Renal pelvis (tissue), 4 donors: ENCODE measurements around the gene ACTL7A. TPM values are rescaled to one million over a fixed set of nuclear protein-coding genes. Genes with fewer than 3 reads are reported as not detected.
"Not testable (repeated sequence)": the region's sequence is repeated elsewhere in the genome, so short reads cannot be mapped to it uniquely, and the experiment has no call there.

ENCODE experiments used
- DNase-seq: peaks from one replicate; pipeline ENCODE4 v3.0.0-alpha.2; 2013
- polyA plus RNA-seq, 3 donors: library from polyadenylated mRNA; unstranded; fragments of 120-200 nt; gene quantifications; one replicate each; pipeline ENCODE4 v1.2.1, GENCODE V29; 2013; ENCODE audit not compliant: insufficient read length in 3 of 3

ACTL7A gene
- polyA plus RNA-seq, 3 donors, result not detected

DNA sequence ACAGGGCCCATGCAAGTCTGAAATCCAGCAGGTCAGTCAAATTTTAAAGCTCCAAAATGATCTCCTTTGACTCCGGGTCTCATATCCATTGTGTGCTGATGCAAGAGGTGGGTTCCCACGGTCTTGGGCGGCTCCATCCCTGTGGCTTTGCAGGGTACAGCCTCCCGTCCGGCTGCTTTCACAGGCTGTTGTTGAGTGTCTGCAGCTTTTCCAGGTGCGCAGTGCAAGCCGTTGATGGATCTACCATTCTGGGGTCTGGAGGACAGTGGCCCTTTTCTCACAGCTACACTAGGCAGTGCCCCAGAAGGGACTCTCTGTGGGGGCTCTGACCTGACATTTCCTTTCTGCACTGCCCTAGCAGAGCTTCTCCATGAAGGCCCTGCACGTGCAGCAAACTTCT is 13.8 kb upstream of the ACTL7A start:
- not testable (repeated sequence) for DNase-seq

DNA sequence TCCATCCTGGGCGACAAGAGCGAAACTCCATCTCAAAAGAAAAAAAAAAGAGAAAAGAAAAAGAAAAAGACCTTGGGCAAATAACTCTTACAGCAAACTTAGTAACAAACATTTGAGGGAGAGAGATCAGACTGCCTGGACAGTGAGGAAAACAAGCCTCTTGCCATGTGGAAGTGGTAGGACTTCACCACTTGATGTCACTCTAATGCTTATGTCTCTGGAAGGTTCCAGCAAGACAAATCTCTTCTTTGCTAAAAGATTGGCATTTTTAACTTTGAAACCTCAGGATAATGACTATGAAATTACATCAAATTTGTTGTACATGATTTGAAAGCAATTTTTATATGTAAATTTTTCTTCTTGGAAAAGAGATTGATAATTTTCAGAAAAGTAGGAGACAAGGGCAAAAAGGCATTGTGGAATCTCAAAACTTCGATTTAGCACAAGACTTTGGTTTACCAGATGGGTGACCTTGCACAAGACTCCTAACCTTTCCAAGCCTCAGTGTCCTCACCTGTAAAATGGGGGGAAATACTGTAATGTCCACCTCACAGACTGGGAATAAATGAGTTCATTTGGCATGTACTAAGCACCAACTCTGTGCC is 11.7 kb upstream of the ACTL7A start:
- no peak for DNase-seq

DNA sequence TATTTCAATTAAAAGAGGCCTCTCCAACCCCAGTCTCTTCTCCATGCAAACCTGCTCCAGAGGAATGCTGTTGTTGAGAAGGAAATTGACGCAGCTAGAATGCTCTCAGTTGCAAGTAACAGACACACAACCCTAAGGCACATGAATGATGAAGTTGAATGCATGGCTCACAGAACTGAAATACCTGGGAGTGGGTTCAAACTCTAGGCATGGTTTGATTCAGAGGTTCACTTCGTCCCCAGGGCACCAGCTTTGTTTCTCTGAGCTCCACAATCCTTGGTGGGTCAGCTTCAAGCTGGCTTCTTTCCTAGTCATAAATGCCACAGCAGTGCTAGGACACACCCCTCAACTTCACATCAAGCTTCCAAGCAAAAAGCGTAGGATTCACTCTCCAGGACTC is 10.9 kb upstream of the ACTL7A start:
- no peak for DNase-seq

DNA sequence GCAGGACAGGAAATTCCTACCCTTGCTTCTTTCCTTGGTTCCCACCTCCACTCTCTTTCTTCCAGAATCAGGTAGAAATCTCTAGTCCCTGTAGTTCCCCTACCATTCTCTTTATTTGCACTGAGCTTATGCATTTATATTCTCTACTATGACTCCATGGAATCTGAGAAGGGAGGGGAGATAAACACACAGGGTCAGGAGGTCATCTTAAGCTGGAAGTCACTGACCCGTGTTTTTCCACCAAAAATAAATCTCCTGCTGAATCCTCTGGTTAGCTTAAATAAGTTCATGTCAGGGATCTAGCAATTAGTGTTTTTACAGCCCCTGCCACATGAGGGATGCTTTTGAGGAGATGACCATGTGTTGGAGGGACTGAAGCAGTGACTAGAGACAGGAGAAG is 10.0 kb upstream of the ACTL7A start:
- peak; percentile 24 for DNase-seq

DNA sequence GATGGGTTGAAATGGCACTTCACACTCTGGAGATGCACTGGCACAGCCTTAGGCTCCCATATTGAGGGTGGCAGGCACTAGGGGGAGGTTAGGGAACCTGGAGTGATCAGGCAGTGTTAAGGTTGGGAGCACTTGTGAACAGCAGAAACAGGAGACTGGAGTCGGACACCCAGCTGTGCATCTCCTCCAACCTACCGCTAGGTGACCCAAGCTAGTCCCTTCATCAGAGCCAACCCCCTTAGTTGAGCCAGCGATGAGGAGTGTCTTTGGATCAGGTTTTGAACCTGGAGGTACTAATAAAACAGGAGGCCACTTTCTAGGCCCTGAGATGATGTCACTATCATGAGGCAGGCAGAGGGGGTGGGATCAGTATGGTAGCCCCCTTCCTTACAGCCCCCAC is 8.0 kb upstream of the ACTL7A start:
- DNase-seq, result no peak

DNA sequence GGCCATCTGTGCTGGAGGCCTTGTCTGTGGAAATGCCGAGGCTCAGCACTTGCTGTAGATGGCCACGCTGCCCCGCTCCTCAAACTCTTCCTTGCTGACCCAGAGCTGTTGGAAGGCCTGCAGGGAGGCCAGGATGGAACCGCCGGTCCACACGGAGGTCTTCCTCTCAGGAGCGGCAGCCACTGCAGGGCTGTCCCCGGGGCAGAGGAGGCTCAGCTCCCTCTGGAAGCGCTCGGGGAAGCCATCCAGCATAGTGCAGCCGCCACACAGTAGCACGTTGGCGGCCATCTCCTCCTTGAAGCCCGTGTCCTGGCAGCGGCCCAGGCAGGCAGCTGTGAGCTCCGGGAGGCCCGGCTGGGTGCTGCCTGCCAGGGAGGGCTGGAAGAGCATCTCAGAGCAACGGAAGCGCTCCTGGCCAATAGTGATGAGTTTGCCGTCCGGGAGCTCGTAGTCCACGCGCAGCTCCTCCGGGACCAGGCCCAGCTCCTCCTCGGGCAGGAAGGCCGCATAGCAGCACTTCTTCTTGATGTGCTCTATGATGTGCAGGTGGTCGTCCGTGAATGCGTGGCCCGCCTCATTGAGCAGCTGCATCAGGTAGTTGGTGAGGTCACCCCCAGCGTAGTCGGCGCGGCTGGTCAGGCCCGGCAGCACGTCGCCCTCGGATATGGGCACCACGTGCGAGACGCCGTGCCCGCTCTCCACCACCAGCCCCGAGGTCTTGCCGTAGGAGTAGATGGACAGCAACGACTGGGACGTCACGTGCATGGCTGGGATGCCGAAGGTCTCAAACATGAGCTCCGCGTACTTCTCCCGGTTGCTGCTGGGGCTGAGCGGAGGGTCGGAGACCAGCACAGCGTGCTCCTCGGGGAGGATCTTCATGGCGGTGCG is 7.2 kb upstream of the ACTL7A start:
- no peak for DNase-seq

DNA sequence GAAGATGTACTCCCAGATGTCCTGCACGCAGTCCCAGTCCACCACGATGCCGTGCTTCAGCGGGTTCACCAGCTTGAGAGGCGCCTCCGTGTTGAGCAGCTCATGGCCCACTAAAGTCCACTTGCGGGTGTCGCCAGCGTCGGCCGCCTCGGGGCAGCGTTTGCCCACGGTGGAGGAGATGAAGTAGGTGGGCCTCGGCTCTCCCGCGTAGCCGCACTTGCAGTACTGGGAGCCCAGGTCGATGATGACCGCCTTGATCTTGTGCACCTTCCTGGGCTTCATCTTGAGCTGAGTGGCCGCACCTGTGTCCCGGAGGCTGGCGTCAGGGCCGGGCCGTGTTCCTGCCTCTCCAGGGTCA is 6.6 kb upstream of the ACTL7A start:
- DNase-seq, result no peak

DNA sequence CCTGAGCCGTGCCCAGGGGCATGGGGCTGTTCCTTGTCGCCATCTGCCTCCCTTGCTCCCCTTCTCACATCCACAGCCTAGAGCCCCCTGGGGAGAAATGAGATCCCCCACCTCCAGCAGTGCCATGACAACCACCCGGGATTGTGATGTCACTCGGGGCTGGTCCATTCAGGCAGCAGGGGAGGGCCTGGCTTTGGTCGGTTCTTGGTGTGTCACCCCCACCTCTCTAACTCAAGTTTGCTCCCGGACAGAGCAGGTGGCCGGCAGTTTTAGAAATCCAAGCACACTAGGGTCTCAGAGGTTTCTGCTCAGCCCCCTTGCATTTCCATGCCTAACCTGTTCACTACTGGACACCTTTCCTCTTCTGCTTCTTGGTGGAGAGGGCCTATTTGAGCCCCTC is 6.2 kb upstream of the ACTL7A start, which contains the start of gene ACTL7B:
Gene ACTL7B, minus strand, starts transcription at position 99 of the 400 bp plus-strand sequence. Its CDS starts 56 bp downstream, at position 43.
- no peak for DNase-seq

DNA sequence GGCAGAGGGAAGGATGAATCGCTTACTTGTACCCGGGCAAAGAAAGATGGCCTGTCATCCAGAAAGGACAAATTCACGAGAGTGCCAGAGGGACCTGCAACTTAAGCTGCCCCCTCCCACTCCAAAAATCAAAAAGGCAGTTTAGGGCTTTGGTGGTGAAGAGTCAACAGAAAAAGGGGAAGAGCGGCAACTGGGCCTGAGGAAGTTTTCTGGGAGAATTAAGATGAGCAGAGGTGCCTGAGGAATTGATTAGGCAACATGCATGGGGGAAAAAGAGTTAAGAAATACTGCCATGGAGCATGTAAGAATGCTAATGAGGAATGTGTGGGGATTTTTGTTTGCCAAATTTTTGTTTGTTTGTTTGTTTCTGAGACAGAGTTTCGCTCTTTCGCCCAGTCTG is 4.5 kb upstream of the ACTL7A start:
- no peak for DNase-seq

DNA sequence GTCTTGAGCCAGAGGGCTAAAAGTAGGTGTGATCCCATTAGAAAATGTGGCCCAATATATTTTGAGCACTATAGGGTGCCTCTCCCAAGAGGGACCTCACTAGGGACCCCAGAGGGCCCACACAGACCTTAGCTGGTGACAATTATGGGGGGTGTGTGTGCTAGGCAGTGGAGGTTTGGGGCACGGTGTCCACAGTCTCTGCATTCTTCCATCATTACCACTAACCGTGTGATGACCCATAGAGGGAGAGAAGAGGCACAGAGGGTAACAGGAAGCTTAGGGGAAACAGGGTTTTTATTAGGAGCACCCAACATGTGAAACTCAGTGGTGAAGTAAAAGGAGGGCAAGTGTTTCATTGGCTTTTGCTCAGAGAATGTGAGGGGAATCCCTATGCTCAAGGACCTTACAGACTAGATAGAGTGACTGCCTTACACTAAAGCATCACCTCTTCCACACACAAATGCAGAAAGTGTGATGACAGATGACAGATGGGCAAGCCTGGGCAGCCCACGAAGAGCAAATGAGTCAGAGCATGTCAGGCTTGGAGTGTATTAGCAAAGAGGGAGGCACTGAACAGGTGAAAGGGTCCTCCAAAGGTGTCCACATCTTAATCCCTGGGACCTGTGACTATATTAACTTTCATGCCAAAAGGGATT is 2.5 kb upstream of the ACTL7A start:
- no peak for DNase-seq

DNA sequence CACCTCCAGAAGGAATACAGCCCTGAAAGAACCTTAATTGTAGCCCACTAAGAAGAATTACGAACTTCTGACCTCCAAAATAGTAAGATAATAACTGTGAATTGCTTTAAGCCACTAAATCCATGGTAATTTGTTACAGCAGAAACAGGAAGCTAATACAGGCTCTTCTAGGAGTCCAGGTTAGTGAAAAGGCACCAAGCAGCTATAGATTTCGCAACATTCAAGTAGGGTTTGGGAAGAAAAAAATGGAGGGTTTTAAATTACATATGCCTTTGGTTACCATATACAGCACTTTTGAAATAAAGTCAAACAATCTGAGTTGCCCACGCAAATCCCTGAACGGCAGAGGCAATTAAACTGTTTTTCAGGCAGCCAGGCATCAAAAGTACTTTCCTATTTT is 1.7 kb upstream of the ACTL7A start:
- DNase-seq, result no peak

DNA sequence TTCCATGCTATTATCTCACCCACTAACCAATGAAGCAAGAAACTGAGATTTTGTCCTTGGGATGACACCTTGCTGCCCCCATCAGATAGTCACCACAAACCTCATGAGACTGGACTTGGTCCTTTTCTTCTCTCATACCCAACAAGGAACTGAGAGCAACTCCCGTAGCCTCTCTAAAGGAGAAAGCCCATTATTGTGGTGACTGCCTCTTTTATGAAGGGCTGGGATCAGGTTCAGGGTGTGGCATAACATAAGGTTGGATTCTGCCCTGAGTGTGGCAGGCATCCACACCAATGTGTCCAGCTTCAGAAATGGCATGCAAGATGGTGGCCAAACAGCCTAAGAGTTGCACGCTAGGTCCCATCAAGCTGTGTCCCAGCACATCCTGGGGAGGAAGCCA is 1.3 kb upstream of the ACTL7A start:
- no peak for DNase-seq

DNA sequence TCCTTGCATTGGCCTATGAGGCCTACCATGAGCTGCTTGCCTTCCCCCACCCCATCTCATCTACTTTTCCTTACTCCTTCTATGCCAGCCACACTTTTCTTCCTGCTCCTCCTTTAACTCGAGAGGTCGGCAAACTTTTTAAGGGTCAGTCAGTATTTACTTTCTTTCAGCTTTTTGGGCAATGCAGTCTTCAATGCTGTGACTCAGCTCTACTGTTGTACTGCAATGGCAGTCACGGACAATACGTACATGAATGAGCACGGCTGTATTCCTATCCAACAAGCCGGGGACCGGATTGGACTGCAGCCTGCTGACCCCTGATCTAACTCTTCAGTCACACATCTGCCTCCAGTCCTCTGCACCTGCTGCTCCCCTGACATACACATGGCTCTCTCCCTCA is 602 bp upstream of the ACTL7A start:
- no peak for DNase-seq

DNA sequence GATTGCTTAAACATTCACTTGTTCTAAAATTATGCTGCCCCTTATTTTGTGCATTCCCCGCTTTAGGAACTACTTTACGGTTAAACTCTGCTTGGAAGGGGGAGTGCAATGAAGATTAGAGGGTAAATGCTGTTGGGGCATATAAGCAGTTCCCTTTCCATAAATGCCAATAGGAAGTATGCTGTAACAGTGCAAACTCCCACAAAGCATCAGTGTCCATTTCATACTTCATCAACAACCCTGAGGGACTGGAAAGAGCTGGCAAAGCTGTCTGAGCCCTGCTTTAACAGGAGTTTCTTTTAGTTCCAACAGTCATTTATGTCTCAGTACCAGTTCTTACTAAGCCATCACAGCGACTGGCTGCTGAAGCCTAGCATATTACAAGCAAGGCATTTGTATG is 1.8 kb downstream of the ACTL7A start:
- no peak for DNase-seq

DNA sequence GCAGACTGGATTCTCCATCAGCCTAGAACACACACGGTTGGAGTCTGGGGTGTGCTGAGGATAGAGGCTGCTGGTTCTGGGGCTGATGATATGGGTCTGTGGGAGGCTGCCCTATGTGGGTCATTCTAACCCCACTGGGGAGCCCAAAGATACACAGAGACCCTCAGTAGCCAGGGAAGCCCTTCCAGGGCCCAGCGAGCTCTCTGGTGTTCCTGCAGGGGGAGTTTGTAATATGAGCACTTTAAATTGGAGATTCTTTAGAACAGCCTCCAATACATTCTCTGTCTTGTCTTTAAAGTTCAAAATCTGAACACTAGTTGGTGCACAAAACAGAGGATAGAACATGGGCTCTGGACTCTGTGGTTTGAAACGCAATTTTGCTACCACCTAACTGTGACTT is 2.4 kb downstream of the ACTL7A start:
- no peak for DNase-seq

DNA sequence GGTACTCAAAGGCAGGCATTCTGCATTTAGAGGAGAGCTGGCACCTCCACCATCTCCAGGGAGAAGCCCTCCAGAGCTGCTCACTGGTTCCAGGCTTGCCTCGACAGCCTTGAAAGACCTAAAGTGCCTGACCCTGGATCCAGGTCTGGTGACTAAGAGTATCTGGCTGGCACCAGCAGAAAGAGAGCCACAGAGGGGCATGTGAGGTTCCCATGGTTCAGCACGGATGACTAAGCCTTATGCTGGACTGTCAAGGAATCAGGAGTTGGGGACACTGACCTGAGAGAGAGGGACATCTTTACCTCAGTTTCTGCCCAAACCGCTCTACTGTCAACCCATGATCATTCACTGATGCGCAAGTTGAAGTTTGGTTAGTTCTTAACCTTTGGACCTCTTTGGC is 3.0 kb downstream of the ACTL7A start:
- DNase-seq, result no peak

DNA sequence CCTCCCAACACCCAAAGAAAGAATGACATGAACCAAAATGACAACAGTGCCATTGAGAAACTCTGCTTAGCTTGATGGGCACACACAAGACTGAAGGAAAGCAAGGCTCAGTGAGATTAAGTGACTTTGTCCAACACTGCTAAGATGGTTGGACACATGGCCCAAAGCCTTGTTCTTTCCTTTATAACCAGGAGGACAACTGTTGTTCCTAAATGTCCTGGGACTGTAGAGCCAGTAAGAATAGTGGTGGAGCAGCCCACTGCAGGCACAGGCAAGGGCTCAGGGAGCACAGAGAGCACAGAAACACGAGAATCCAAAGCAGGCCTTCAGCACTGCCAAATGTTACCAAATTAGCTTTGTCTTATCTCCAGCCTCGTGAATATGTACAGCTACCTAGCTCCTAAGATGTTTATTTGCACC is 3.9 kb downstream of the ACTL7A start:
- DNase-seq, result no peak

DNA sequence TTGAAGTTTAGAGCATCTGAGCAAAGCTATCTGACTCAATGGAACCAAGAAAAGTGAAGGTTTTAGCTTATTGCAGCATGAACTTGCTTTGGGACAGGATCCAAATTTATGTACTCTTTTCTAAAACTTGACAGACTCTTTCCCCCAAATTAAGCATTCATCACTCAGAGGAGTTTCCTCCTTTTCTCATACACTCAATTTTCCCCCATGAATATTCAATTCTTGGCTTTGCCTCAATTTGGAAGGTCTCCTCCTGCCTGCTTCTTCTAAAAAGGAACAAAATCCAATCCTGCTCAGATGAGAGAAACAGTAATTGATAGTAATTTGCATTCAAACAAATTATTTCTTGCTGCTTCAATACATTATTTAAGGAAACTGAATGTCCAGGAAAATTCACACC is 5.0 kb downstream of the ACTL7A start:
- no peak for DNase-seq

DNA sequence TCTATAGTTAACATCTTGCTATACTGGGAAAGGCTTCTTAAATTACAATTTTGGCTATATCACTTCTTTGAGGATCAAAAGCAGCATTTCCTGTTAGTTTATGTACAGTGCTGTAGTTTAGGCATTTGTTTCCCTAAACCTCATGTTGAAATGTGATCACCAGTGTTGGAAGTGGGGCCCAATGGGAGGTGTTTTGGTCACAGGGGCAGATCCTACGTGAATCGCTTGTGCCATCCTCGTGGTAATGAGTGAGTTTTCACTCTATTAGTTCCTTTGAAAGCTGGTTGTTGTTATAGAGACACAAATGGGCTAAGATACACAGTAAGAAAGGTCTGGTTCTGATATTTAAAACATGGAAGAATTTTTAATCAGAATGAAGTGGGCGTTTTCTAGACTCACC is 5.8 kb downstream of the ACTL7A start:
- no peak for DNase-seq

DNA sequence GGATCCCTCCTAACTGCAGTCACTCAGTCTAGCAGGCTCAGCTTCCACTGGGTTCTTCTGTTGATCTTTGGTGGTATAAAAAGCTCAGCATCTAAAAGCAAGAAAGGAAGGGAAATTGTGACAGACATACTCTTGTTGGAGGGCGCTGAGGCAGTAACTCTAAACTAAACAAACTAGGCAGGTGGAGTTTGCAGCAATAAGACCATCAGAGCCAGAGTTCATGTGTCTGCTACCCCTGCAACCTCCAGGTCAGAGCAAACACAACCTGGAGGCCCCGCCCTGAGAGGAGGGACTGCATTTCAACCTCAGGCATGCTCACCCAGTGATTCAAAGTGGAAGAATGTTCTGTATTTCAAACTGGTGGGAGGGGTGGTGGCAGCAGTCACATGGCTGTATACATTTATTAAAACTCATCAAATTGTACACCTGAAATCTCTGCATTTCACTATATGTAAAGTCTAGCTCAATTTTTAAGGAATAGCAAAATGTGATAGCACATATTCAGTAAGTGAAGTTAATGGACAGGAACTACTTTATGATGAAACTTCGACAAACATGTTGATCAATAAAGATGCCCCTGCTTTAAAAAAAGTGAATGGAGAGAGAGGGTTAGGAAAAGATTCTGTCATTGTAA is 7.1 kb downstream of the ACTL7A start:
- no peak for DNase-seq

DNA sequence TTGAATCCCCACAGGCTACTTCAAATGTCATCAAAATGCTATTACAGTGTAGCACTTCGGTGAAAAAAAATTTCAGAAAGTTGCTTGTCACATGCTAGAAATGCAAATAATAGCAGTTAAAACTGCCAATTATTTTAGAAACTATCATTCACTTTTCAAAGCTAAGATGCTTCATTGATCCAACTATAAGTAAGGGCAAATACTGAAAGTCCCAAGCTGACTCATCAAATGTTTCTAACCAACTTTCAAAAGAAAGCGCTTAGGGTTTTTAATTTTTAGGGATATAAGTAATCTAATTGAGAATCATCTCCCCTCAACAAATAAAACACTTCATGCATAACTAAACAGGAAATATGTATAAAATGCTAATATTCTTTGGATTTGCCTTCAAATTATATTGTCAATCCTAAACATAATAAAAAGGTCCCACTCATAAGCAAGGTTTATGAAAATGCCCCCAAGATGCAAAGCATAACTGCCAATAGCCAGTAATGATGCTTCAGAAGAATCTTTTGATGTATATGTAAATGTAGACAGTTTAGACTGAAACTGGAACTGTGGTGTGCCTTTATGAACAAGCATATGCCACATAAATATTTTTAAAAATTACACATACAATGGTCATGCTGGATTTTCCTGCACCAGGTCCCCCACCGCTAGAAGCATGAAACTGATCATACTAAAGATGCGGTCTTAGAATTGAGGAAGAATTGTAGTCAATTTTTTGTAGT is 12.2 kb downstream of the ACTL7A start:
- no peak for DNase-seq

DNA sequence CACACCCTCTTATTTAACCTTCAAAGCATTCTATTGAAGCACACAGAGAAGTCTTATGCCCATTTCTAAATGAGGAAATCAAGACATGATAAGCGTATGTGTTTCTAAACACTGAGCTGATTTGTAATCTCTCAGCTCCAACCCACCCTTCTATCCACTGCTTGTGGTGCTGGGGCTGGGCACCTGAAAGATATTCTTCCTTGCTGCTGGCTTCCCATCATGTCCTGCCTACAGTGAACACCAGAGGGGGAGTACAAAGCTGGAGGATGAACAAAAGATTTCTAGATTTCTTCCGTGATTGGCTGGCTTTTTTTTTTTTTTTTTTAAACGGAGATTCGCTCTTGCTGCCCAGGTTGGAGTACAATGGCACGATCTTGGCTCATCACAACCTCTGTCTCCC is 14.4 kb downstream of the ACTL7A start:
- no peak for DNase-seq
